Measurements from ENCODE around the gene SHISA9.

The SHISA9 gene

DNA sequence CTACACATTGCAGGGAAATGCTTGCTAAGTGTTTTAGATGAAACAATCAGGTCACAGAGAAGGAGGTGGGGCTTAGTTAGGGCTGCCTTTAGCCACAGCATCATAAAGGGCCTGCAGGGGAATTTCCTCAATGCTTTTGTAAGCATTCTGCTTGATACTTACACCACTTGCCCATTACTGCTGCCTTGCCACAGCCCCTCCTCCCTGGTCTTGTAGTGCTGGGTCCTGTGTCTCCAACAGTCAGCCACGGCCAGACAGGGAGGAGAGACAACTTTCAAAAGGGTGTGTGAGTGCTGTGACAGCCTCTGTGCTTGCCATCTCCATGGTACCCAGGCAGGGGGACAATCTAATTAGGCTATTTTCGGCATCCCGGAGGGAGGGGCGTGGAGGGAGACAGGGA, 111.2 kb downstream of the SHISA9 start:
- H3K4me3 ChIP-seq (ENCODE audit: low read depth, low read length) = no peak overlapping the region
- DNase-seq (ENCODE audit: low read depth) = no peak
- TF ChIP-seq, protein P1, sequence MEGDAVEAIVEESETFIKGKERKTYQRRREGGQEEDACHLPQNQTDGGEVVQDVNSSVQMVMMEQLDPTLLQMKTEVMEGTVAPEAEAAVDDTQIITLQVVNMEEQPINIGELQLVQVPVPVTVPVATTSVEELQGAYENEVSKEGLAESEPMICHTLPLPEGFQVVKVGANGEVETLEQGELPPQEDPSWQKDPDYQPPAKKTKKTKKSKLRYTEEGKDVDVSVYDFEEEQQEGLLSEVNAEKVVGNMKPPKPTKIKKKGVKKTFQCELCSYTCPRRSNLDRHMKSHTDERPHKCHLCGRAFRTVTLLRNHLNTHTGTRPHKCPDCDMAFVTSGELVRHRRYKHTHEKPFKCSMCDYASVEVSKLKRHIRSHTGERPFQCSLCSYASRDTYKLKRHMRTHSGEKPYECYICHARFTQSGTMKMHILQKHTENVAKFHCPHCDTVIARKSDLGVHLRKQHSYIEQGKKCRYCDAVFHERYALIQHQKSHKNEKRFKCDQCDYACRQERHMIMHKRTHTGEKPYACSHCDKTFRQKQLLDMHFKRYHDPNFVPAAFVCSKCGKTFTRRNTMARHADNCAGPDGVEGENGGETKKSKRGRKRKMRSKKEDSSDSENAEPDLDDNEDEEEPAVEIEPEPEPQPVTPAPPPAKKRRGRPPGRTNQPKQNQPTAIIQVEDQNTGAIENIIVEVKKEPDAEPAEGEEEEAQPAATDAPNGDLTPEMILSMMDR (IDR thresholded peaks at IDR 0.05; ENCODE audit: control insufficient read depth, extremely low read depth, insufficient read depth) = no peak

- TF ChIP-seq, protein P1 (IDR thresholded peaks at IDR 0.05; ENCODE audit: control insufficient read depth, extremely low read depth, insufficient read depth) = no peak
- DNase-seq (ENCODE audit: low read depth) = no peak
- no peak overlapping the region for H3K4me3 ChIP-seq (ENCODE audit: low read depth, low read length)
These were observed 111.6 kb downstream of the SHISA9 start for GRCh38 chr16:13013043-13013442.

DNA sequence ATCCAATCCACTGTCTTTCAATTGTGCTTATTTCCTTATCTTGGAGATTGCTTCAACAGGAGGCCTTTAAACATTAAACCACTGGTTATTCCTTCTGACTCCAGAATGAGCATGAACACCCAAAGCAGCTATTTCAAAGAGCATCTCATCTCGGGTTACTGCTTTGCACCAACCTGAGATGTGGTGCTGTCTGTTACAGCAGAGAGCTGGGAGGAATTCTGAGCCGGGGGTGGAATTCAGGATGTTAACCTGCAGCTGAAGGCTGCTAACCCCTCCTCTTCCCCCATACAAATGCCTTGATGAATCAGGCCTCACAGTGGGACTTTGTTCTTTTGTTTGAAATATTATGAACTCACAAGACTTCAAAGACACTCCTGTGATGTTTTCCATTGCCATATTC, 113.1 kb downstream of the SHISA9 start:
- H3K4me3 ChIP-seq (ENCODE audit: low read depth, low read length) = no peak overlapping the region
- no peak for DNase-seq (ENCODE audit: low read depth)
- TF ChIP-seq, protein P1 (IDR thresholded peaks at IDR 0.05; ENCODE audit: control insufficient read depth, extremely low read depth, insufficient read depth) = no peak

DNA sequence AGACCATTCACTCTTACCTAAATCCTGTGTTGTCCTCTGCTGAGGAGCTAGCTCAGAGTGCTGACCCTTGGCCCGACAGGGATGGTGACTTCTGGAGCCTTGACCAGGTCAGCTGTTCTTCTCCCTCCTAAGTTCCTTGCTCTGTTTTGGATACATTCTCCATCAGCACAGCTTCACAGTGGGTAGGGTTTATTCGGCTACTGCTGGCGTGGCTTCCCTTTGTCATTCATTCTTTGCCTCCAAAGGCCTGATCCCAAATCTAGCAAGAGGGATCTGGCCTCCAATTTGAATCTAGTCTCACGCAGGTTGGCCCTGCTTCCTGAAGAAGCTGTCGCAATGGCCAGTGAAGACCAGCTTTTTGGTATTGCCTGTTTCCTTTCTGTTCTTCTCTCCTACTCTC, 116.6 kb downstream of the SHISA9 start:
- no peak overlapping the region for H3K4me3 ChIP-seq (ENCODE audit: low read depth, low read length)
- TF ChIP-seq, protein P1 (IDR thresholded peaks at IDR 0.05; ENCODE audit: control insufficient read depth, extremely low read depth, insufficient read depth) = no peak
- no peak for DNase-seq (ENCODE audit: low read depth)

DNA sequence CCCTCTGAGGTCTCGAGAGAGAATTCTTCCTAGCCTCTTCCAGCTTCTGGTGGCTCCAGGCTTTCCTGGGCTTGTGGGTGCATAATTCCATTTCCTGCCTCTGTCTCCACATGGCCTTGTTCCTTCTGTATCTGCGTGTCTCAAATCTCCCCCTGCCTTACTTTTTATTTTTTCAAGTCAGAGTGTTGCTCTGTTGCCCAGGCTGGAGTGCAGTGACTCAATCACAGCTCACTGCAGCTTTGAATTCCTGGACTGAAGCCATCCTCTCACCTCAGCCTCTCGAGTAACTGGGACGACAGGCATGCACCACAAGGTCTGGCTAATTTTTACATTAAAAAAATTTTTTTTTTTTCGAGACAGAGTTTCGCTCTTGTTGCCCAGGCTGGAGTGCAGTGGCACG, 120.6 kb downstream of the SHISA9 start:
- no peak overlapping the region for H3K4me3 ChIP-seq (ENCODE audit: low read depth, low read length)
- no peak for DNase-seq (ENCODE audit: low read depth)
- TF ChIP-seq, protein P1 (IDR thresholded peaks at IDR 0.05; ENCODE audit: control insufficient read depth, extremely low read depth, insufficient read depth) = no peak

GRCh38 chr16:13029786-13030185, 128.4 kb downstream of the SHISA9 start:
- no peak for DNase-seq (ENCODE audit: low read depth)
- TF ChIP-seq, protein P1 (IDR thresholded peaks at IDR 0.05; ENCODE audit: control insufficient read depth, extremely low read depth, insufficient read depth) = no peak
- H3K4me3 ChIP-seq (ENCODE audit: low read depth, low read length) = no peak overlapping the region

GRCh38 chr16:13030769-13031168, 129.4 kb downstream of the SHISA9 start:
- H3K4me3 ChIP-seq (ENCODE audit: low read depth, low read length) = no peak overlapping the region
- no peak for DNase-seq (ENCODE audit: low read depth)
- TF ChIP-seq, protein P1 (IDR thresholded peaks at IDR 0.05; ENCODE audit: control insufficient read depth, extremely low read depth, insufficient read depth) = no peak
